H1 (cell line): Measurements from ENCODE around the gene TRABD2B. TPM values are rescaled to one million over a fixed set of nuclear protein-coding genes. Genes with fewer than 3 reads are reported as not detected.

Experiments
- CTCF ChIA-PET: fragments of 300-600 bp; sonication (Branson Sonifier 250); formaldehyde crosslinking; loops from one replicate; lab custom pipeline; 2021; ENCODE audit not compliant: partially characterized antibody; lab: Charles Lee
- POLR2A ChIA-PET: fragments of 300-600 bp; sonication (Branson Sonifier 250); formaldehyde crosslinking; loops from one replicate; lab custom pipeline; 2021; ENCODE audit warnings: inconsistent platforms; ENCODE audit not compliant: partially characterized antibody; lab: Charles Lee
- DNase-seq, 2 experiments: peaks; one replicate each; pipeline versions ENCODE4 v3.0.0 to v3.0.0-alpha.2; 2010 to 2022; ENCODE audit warnings: low spot score in 2 of 2, low read depth in 1 of 2, mixed read lengths in 1 of 2
- FAIRE-seq: peaks from 2 replicates; lab custom pipeline; 2011; peaks lifted over from hg19 to GRCh38; lab: Jason Lieb, UNC
- H2AFZ ChIP-seq: 2 replicates; pipeline ENCODE4 v1.8.1; 2012; ENCODE audit warnings: low read length, inconsistent platforms
- H2AK5ac ChIP-seq: 2 replicates; pipeline ENCODE4 v1.6.1; 2013; ENCODE audit warnings: low read depth, low read length
- H2BK120ac ChIP-seq: replicated peaks from 2 replicates; pipeline ENCODE3; 2013; ENCODE audit warnings: low read depth, low read length, inconsistent platforms
- H2BK12ac ChIP-seq: 2 replicates; pipeline ENCODE4 v1.6.1; 2013; ENCODE audit warnings: low read depth, low read length
- H2BK15ac ChIP-seq: 2 replicates; pipeline ENCODE4 v1.6.1; 2013; ENCODE audit warnings: low read length
- H2BK20ac ChIP-seq: 2 replicates; pipeline ENCODE4 v1.6.1; 2013; ENCODE audit warnings: low read length
- H2BK5ac ChIP-seq: 2 replicates; pipeline ENCODE4 v1.6.1; 2013; ENCODE audit warnings: low read depth, low read length
- H3K14ac ChIP-seq: 2 replicates; pipeline ENCODE4 v1.6.1; 2013; ENCODE audit warnings: inconsistent platforms; ENCODE audit not compliant: insufficient read length
- H3K18ac ChIP-seq: 2 replicates; pipeline ENCODE4 v1.6.1; 2013; ENCODE audit warnings: low read length; ENCODE audit errors: extremely low read depth
- H3K23ac ChIP-seq: 2 replicates; pipeline ENCODE4 v1.6.1; 2013; ENCODE audit warnings: inconsistent platforms; ENCODE audit not compliant: insufficient read length
- H3K23me2 ChIP-seq: 2 replicates; pipeline ENCODE4 v1.6.1; 2013; ENCODE audit warnings: low read depth, low read length
- H3K27ac ChIP-seq: 2 replicates; pipeline ENCODE4 v1.6.1; 2011; ENCODE audit warnings: low read depth, low read length, inconsistent platforms
- H3K27me3 ChIP-seq, 4 experiments: replicated peaks in 1 of 4; 1 replicate in 1 of 4; 2 replicates in 3 of 4; pipeline versions ENCODE4 v1.6.1 to v1.8.1; 2011 to 2013; ENCODE audit warnings: low read length in 3 of 4, mild to moderate bottlenecking in 3 of 4, inconsistent platforms in 2 of 4, mixed read lengths in 2 of 4, moderate library complexity in 1 of 4; ENCODE audit not compliant: control insufficient read depth in 3 of 4, insufficient read depth in 3 of 4; ENCODE audit errors: extremely low read depth in 1 of 4
- H3K36me3 ChIP-seq, 4 experiments: 2 replicates each; pipeline versions ENCODE4 v1.6.1 to v1.8.1; 2011 to 2013; ENCODE audit warnings: mild to moderate bottlenecking in 4 of 4, low read length in 3 of 4, moderate library complexity in 2 of 4, control low read depth in 1 of 4, inconsistent platforms in 1 of 4; ENCODE audit not compliant: insufficient read depth in 4 of 4, control insufficient read depth in 2 of 4
- H3K4ac ChIP-seq: replicated peaks from 2 replicates; pipeline ENCODE3; 2013; ENCODE audit warnings: low read length, low read depth, mixed read lengths, inconsistent platforms; ENCODE audit not compliant: insufficient read length
- H3K4me1 ChIP-seq, 4 experiments: replicated peaks in 1 of 4; 1 replicate in 1 of 4; 2 replicates in 3 of 4; pipeline versions ENCODE4 v1.6.1 to v1.8.1; 2011 to 2013; ENCODE audit warnings: low read length in 3 of 4, inconsistent platforms in 2 of 4, mixed read lengths in 1 of 4; ENCODE audit not compliant: insufficient read depth in 4 of 4, control insufficient read depth in 3 of 4
- H3K4me2 ChIP-seq, 2 experiments: 2 replicates each; pipeline versions ENCODE4 v1.6.1 to v1.8.1; 2011 to 2013; ENCODE audit warnings: low read depth in 2 of 2, low read length in 2 of 2, control low read depth in 1 of 2, inconsistent platforms in 1 of 2, mild to moderate bottlenecking in 1 of 2; ENCODE audit not compliant: insufficient read depth in 1 of 2
- H3K4me3 ChIP-seq, 4 experiments: fragments of 200-600, 300-600 bp in 1 of 4; sonication (generic), shearing (Covaris generic), sonication (Bioruptor Twin) in 1 of 4; 2 replicates each; pipeline versions ENCODE4 v1.5.1 to v1.8.1; 2011 to 2016; ENCODE audit warnings: low read length in 4 of 4, low read depth in 3 of 4, control low read depth in 2 of 4, inconsistent platforms in 2 of 4, mild to moderate bottlenecking in 2 of 4, mixed read lengths in 1 of 4, moderate library complexity in 1 of 4; ENCODE audit not compliant: insufficient read depth in 2 of 4; ENCODE audit errors: extremely low read depth in 1 of 4
- H3K56ac ChIP-seq: replicated peaks from 2 replicates; pipeline ENCODE3; 2013; ENCODE audit warnings: low read depth, mild to moderate bottlenecking, mixed read lengths, low read length, inconsistent platforms; ENCODE audit not compliant: insufficient read length
- H3K79me1 ChIP-seq: 2 replicates; pipeline ENCODE4 v1.6.1; 2013; ENCODE audit warnings: low read depth, low read length, control low read depth
- H3K79me2 ChIP-seq, 2 experiments: 2 replicates each; pipeline versions ENCODE4 v1.6.1 to v1.8.1; 2012 to 2013; ENCODE audit warnings: low read length in 2 of 2, mild to moderate bottlenecking in 2 of 2, inconsistent platforms in 1 of 2; ENCODE audit not compliant: insufficient read depth in 2 of 2, control insufficient read depth in 1 of 2
- H3K9ac ChIP-seq, 4 experiments: replicated peaks in 1 of 4; 1 replicate in 1 of 4; 2 replicates in 3 of 4; pipeline versions ENCODE4 v1.6.1 to v1.8.1; 2011 to 2013; ENCODE audit warnings: low read depth in 3 of 4, low read length in 3 of 4, control low read depth in 2 of 4, mild to moderate bottlenecking in 2 of 4, moderate library complexity in 2 of 4, inconsistent platforms in 1 of 4; ENCODE audit errors: extremely low read depth in 1 of 4
- H3K9me3 ChIP-seq, 2 experiments: 2 replicates each; pipeline versions ENCODE4 v1.6.1 to v1.8.1; 2012 to 2013; ENCODE audit warnings: mild to moderate bottlenecking in 2 of 2, moderate library complexity in 2 of 2, control low read depth in 1 of 2, inconsistent platforms in 1 of 2, low read depth in 1 of 2, low read length in 1 of 2, mixed read lengths in 1 of 2; ENCODE audit not compliant: insufficient read depth in 2 of 2
- H4K20me1 ChIP-seq, 2 experiments: replicated peaks in 1 of 2; 2 replicates each; pipeline versions ENCODE3 to v1.8.1; 2011 to 2013; ENCODE audit warnings: inconsistent platforms in 2 of 2, low read length in 2 of 2, mild to moderate bottlenecking in 1 of 2; ENCODE audit not compliant: insufficient read depth in 2 of 2, control insufficient read depth in 1 of 2
- H4K5ac ChIP-seq: 2 replicates; pipeline ENCODE4 v1.6.1; 2013; ENCODE audit warnings: low read length, low read depth, mixed read lengths, inconsistent platforms; ENCODE audit not compliant: insufficient read length
- H4K8ac ChIP-seq: 2 replicates; pipeline ENCODE4 v1.8.0; 2013; ENCODE audit warnings: mild to moderate bottlenecking, moderate library complexity, low read length, inconsistent platforms; ENCODE audit not compliant: insufficient read depth; ENCODE audit errors: extremely low read depth
- H4K91ac ChIP-seq: replicated peaks from 2 replicates; pipeline ENCODE3; 2013; ENCODE audit warnings: low read length, mixed read lengths, inconsistent platforms; ENCODE audit not compliant: insufficient read length
- SP2 ChIP-seq: IDR thresholded peaks from 2 replicates; pipeline ENCODE4 v1.6.1; 2012; ENCODE audit warnings: mild to moderate bottlenecking, low read length, inconsistent platforms
- WGBS, 2 experiments: shearing (Covaris generic) in 1 of 2; methylation state at CpG; one replicate each; pipeline versions ENCODE4 v1.1.6 to v1.1.7; 2013 to 2015; ENCODE audit warnings: low lambda C conversion rate in 2 of 2, mixed read lengths in 2 of 2, inconsistent platforms in 1 of 2, low coverage in 1 of 2, missing lambda C conversion rate in 1 of 2; ENCODE audit not compliant: insufficient replicate concordance in 2 of 2, insufficient coverage in 1 of 2, insufficient read length in 1 of 2; ENCODE audit errors: extremely low coverage in 1 of 2, missing lambda C conversion rate in 1 of 2; 5-methylcytosine and 5-hydroxymethylcytosine counted together
- polyA plus RNA-seq, 7 experiments: library from polyadenylated mRNA; depleted of rRNA in 3 of 7; stranded (reverse) in 5 of 7; unstranded in 2 of 7; fragments of >200 nt in 5 of 7; fragments of 200-250 nt in 2 of 7; gene quantifications; 1 replicate in 5 of 7; 2 replicates in 1 of 7; 4 replicates in 1 of 7; pipeline versions ENCODE4 v1.2.1 to v1.2.3, GENCODE V29; 2011 to 2013; ENCODE audit warnings: missing spikeins in 2 of 7, mixed read lengths in 2 of 7
- total RNA-seq: library from RNA; stranded (reverse); fragmentation: NEBNext Ultra II Directional; extraction: Animal tissue kit (Norgen Biotek cat#: 25700); gene quantifications from 2 replicates; pipeline ENCODE4 v1.2.1, GENCODE V29; 2021
- TF ChIP-seq, protein P1 (sequence below), 3 experiments: IDR thresholded peaks; 1 replicate in 2 of 3; 2 replicates in 1 of 3; pipeline versions ENCODE4 v1.5.1 to v1.6.1; 2011; ENCODE audit warnings: low read length in 3 of 3, mild to moderate bottlenecking in 3 of 3, inconsistent platforms in 2 of 3, low read depth in 1 of 3, moderate library complexity in 1 of 3; ENCODE audit not compliant: insufficient read depth in 1 of 3; ENCODE audit errors: control extremely low read depth in 1 of 3

The TRABD2B gene
- total and polyA plus RNA-seq, 2 of the 8 experiments (the other 6 are each of a cell fraction or from before 2014, with no cell fraction given), result 0.95 to 3.4 TPM

GRCh38 chr1:47786316-47786715, 210.9 kb downstream of the TRABD2B start:
- CTCF ChIA-PET, result interaction anchor here (0.6 to 3.9 kb wide), 47 partner anchors 9 to 442 kb away, joined by 3 to 30 read pairs (median 4); no protein-coding TSS in a partner anchor
- no peaks in the 10 kb centered on the region for H3K27me3 ChIP-seq
- POLR2A ChIA-PET, result interaction anchor here (0.5 to 1.0 kb wide), 2 partner anchors 20 to 146 kb away, joined by 3 read pairs; no protein-coding TSS in a partner anchor
- H2BK120ac ChIP-seq, result no peak overlapping the region
- no peak overlapping the region for H3K4ac ChIP-seq
- no peak overlapping the region for H3K18ac ChIP-seq
- H4K91ac ChIP-seq, result no peak overlapping the region
- H2AFZ ChIP-seq, result no peak overlapping the region
- 85% methylated on average over 6 of the region's 6 CpGs; no CpG with 5 or more reads in 1 of the 2 experiments for WGBS, 2 experiments
- FAIRE-seq (no peak), DNase-seq (no peak)
- H3K36me3 ChIP-seq, result no peaks in the 10 kb centered on the region
- no peak overlapping the region for H3K9ac ChIP-seq
- 0 out of 2 replicates have a peak, but pooled peaks cover 2% of the 10 kb centered on the region for H3K23me2 ChIP-seq
- peaks cover 0 to 3% (median 0%) of the 10 kb centered on the region in 4 experiments; a peak in 3 of 7 replicates for H3K4me1 ChIP-seq
- no peak overlapping the region for H2BK12ac ChIP-seq
- no peak overlapping the region for H2BK15ac ChIP-seq
- no peaks in the 10 kb centered on the region for H4K20me1 ChIP-seq
- H2BK20ac ChIP-seq, result no peak overlapping the region
- no peak overlapping the region for H3K4me2 ChIP-seq
- no peak overlapping the region for H3K14ac ChIP-seq
- no peak overlapping the region for H2BK5ac ChIP-seq
- no peak overlapping the region for H4K8ac ChIP-seq
- H3K79me2 ChIP-seq, result no peaks in the 10 kb centered on the region
- no peaks in the 10 kb centered on the region for H3K9me3 ChIP-seq
- H3K56ac ChIP-seq, result no peak overlapping the region
- H2AK5ac ChIP-seq, result no peak overlapping the region
- no peak overlapping the region for H4K5ac ChIP-seq
- H3K4me3 ChIP-seq, result no peak overlapping the region
- no peak overlapping the region for H3K27ac ChIP-seq
- TF ChIP-seq, protein P1, sequence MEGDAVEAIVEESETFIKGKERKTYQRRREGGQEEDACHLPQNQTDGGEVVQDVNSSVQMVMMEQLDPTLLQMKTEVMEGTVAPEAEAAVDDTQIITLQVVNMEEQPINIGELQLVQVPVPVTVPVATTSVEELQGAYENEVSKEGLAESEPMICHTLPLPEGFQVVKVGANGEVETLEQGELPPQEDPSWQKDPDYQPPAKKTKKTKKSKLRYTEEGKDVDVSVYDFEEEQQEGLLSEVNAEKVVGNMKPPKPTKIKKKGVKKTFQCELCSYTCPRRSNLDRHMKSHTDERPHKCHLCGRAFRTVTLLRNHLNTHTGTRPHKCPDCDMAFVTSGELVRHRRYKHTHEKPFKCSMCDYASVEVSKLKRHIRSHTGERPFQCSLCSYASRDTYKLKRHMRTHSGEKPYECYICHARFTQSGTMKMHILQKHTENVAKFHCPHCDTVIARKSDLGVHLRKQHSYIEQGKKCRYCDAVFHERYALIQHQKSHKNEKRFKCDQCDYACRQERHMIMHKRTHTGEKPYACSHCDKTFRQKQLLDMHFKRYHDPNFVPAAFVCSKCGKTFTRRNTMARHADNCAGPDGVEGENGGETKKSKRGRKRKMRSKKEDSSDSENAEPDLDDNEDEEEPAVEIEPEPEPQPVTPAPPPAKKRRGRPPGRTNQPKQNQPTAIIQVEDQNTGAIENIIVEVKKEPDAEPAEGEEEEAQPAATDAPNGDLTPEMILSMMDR (IDR thresholded peaks at IDR 0.05; ENCODE audit: control extremely low read depth in 1 of 3, insufficient read depth in 1 of 3, low read depth in 1 of 3, low read length in 3 of 3), result no peak
- no peak for TF ChIP-seq SP2
- H3K79me1 ChIP-seq, result no peaks in the 10 kb centered on the region
- H3K23ac ChIP-seq, result no peak overlapping the region
